ENCODE results near the gene GRAMD2B.

Gene GRAMD2B

GRCh38 chr5:126540631-126541030, 117.4 kb downstream of the GRAMD2B start:
- DNase-seq (ENCODE audit: low read depth) = no peak

- DNase-seq (ENCODE audit: low read depth) = no peak
Measured at GRCh38 chr5:126542441-126542840, 119.2 kb downstream of the GRAMD2B start.

GRCh38 chr5:126543009-126543408, 119.8 kb downstream of the GRAMD2B start:
- DNase-seq (ENCODE audit: low read depth) = no peak

- DNase-seq (ENCODE audit: low read depth) = no peak
Measured at GRCh38 chr5:126543660-126544059, 120.5 kb downstream of the GRAMD2B start.

Measured in stimulated activated CD8-positive, alpha-beta memory T cell treated with anti-CD3 and anti-CD28 coated beads, Interleukin-12 subunit alpha, Interleukin-12 subunit beta, amount 100 ng/mL, for 4 hours (primary cell).